Measurements from ENCODE around the gene OSM. TPM values are rescaled to one million over a fixed set of nuclear protein-coding genes. Genes with fewer than 3 reads are reported as not detected.

Gene OSM
- total RNA-seq, 1 donor from 2014 or later = not detected

- Mint-ChIP-seq H3K27ac (ENCODE audit: unreplicated experiment) (no peak overlapping the region), H3K9me3 (ENCODE audit: unreplicated experiment) (no peaks in the 10 kb centered on the region), H3K4me1 (ENCODE audit: low read depth, unreplicated experiment) (no peaks in the 10 kb centered on the region), H3K27me3 (ENCODE audit: unreplicated experiment) (peaks cover under 1% of the 10 kb centered on the region), H3K4me3 (ENCODE audit: unreplicated experiment) (no peak overlapping the region), H3K36me3 (ENCODE audit: unreplicated experiment) (no peaks in the 10 kb centered on the region)
- TF ChIP-seq CTCF (IDR thresholded peaks at IDR 0.05; ENCODE audit: partially characterized antibody, unreplicated experiment) = no peak
- no peak for DNase-seq
Observed at GRCh38 chr22:30282616-30283046, 16.0 kb upstream of the OSM start.

DNA sequence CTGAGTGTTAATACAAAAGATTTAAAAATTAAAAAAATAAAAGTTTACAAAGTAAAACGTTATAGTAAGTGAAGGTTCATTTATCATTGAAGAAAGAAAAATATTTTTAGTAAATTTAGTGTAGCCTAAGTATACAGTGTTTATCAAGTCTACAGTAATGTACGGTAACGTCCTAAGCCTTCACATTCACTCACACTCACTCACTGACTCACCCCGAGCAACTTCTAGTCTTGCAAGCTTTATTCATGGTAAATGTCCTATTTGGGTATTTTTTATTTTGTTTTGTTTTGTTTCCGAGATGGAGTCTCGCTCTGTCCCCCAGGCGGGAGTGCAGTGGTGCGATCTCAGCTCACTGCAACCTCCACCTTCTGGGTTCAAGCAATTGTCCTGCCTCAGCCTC, 13.9 kb upstream of the OSM start:
- no peaks in the 10 kb centered on the region for H3K36me3 Mint-ChIP-seq (ENCODE audit: unreplicated experiment)

GRCh38 chr22:30279932-30280331, 13.3 kb upstream of the OSM start:
- Mint-ChIP-seq H3K4me3 (ENCODE audit: unreplicated experiment) (no peak overlapping the region), H3K9me3 (ENCODE audit: unreplicated experiment) (no peaks in the 10 kb centered on the region), H3K36me3 (ENCODE audit: unreplicated experiment) (no peaks in the 10 kb centered on the region), H3K27ac (ENCODE audit: unreplicated experiment) (no peak overlapping the region), H3K27me3 (ENCODE audit: unreplicated experiment) (peaks cover 2% of the 10 kb centered on the region), H3K4me1 (ENCODE audit: low read depth, unreplicated experiment) (no peaks in the 10 kb centered on the region)
- TF ChIP-seq CTCF (IDR thresholded peaks at IDR 0.05; ENCODE audit: partially characterized antibody, unreplicated experiment) = no peak
- DNase-seq = no peak

More for the DNA sequence above, 13.9 kb upstream of the OSM start:
- Mint-ChIP-seq H3K9me3 (ENCODE audit: unreplicated experiment) (no peaks in the 10 kb centered on the region), H3K4me3 (ENCODE audit: unreplicated experiment) (no peak overlapping the region), H3K27ac (ENCODE audit: unreplicated experiment) (no peak overlapping the region), H3K4me1 (ENCODE audit: low read depth, unreplicated experiment) (no peaks in the 10 kb centered on the region), H3K27me3 (ENCODE audit: unreplicated experiment) (peaks cover 2% of the 10 kb centered on the region)
- DNase-seq = no peak
- no peak for TF ChIP-seq CTCF (IDR thresholded peaks at IDR 0.05; ENCODE audit: partially characterized antibody, unreplicated experiment)

GRCh38 chr22:30279046-30279788, 12.6 kb upstream of the OSM start:
- no peak overlapping the region for H3K4me3 Mint-ChIP-seq (ENCODE audit: unreplicated experiment)
- no peak for TF ChIP-seq CTCF (IDR thresholded peaks at IDR 0.05; ENCODE audit: partially characterized antibody, unreplicated experiment)
- no peak overlapping the region for H3K27ac Mint-ChIP-seq (ENCODE audit: unreplicated experiment)
- no peaks in the 10 kb centered on the region for H3K9me3 Mint-ChIP-seq (ENCODE audit: unreplicated experiment)
- H3K27me3 Mint-ChIP-seq (ENCODE audit: unreplicated experiment) = peaks cover 2% of the 10 kb centered on the region
- no peaks in the 10 kb centered on the region for H3K36me3 Mint-ChIP-seq (ENCODE audit: unreplicated experiment)
- no peaks in the 10 kb centered on the region for H3K4me1 Mint-ChIP-seq (ENCODE audit: low read depth, unreplicated experiment)
- DNase-seq = no peak

DNA sequence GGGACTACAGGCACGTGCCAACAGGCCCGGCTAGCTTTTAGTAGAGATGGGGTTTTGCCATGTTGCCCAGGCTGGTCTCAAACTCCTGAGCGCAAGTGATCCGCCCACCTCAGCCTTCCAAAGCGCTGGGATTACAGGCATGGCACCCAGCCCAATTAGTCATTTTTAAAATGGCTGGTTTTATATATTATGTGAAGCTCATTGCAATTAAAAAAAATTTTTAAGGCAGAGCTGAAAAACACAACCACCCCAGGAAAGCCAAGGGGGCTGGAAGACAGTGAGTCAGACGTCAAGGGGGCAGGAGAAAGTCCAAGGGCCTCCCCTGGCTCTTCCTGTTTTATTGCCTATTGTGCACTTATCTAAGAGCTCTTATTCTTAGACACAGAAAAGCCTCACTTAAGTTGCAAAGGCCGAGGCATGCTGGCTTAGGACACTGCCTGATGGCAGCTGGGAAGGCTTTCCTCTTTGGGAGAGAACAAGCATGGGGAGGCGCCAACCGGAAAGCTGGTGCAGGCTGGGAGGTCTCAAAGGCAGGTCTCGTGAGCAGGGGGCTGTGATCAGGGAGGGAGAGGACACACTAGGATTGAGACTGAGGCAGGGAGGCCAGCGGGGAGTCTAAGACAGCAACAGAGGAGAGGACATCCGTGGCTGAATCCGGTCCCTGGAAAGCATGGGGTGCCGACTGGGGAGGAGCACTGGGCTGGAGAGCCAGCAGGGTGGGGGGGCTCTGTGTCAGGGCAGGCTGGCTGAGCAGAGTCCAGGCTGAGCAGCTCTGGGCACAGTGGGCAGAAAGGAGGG, 11.1 kb upstream of the OSM start:
- Mint-ChIP-seq H3K27me3 (ENCODE audit: unreplicated experiment) (peaks cover 7% of the 10 kb centered on the region), H3K36me3 (ENCODE audit: unreplicated experiment) (no peaks in the 10 kb centered on the region), H3K27ac (ENCODE audit: unreplicated experiment) (no peak overlapping the region), H3K4me3 (ENCODE audit: unreplicated experiment) (no peak overlapping the region), H3K4me1 (ENCODE audit: low read depth, unreplicated experiment) (no peaks in the 10 kb centered on the region), H3K9me3 (ENCODE audit: unreplicated experiment) (peaks cover 2% of the 10 kb centered on the region)
- no peak for DNase-seq
- TF ChIP-seq CTCF (IDR thresholded peaks at IDR 0.05; ENCODE audit: partially characterized antibody, unreplicated experiment) = no peak
